ENCODE data around the gene THBS1. TPM values are rescaled to one million over a fixed set of nuclear protein-coding genes. Genes with fewer than 3 reads are reported as not detected.

THBS1 gene
- total and polyA plus RNA-seq, 8 donors, result 14.0 to 176 (median 56.4) TPM

- intact Hi-C loops (cut with DNase I), result no loop called here
- no peak for TF ChIP-seq CTCF (IDR thresholded peaks at IDR 0.05)
- peaks cover 0 to 16% (median 6%) of the 10 kb centered on the region in 3 donors for H3K36me3 ChIP-seq
- DNase-seq (no peak), ATAC-seq (no peak), FAIRE-seq (no peak)
- H3K27me3 ChIP-seq, result no peaks in the 10 kb centered on the region
- H3K4me3 ChIP-seq, result no peak overlapping the region
- no peaks in the 10 kb centered on the region for H3K4me1 ChIP-seq
- 85 to 92% methylated on average over 12 of the region's 12 CpGs for WGBS, 2 donors
- no peak overlapping the region for H3K27ac ChIP-seq
- H3K9me3 ChIP-seq, result no peaks in the 10 kb centered on the region
Observed at GRCh38 chr15:39598958-39599845, 18.3 kb downstream of the THBS1 start.

- Histone ChIP-seq H3K9me3 (no peaks in the 10 kb centered on the region), H3K36me3 (peaks cover 0 to 12% (median 6%) of the 10 kb centered on the region in 3 donors), H3K4me1 (no peaks in the 10 kb centered on the region), H3K27me3 (no peaks in the 10 kb centered on the region), H3K4me3 (no peak overlapping the region), H3K27ac (no peak overlapping the region)
- FAIRE-seq, result no peak
- no peak for DNase-seq
- 93 to 94% methylated on average over 2 of the region's 2 CpGs for WGBS, 2 donors
- intact Hi-C loops (cut with DNase I), result no loop called here
- no peak for ATAC-seq
- TF ChIP-seq CTCF (IDR thresholded peaks at IDR 0.05), result no peak
Observed at GRCh38 chr15:39599871-39600270, 19.0 kb downstream of the THBS1 start.

GRCh38 chr15:39602143-39602542, 21.3 kb downstream of the THBS1 start:
- H3K36me3 ChIP-seq, result no peaks in the 10 kb centered on the region
- 80 to 91% methylated on average over 5 of the region's 5 CpGs for WGBS, 2 donors
- ATAC-seq (no peak), DNase-seq (no peak), FAIRE-seq (no peak)
- no peak for TF ChIP-seq CTCF (IDR thresholded peaks at IDR 0.05)
- no peaks in the 10 kb centered on the region for H3K9me3 ChIP-seq
- H3K27me3 ChIP-seq, result no peaks in the 10 kb centered on the region
- intact Hi-C loops (cut with DNase I), result no loop called here
- H3K4me3 ChIP-seq, result no peak overlapping the region
- H3K27ac ChIP-seq, result no peak overlapping the region
- no peaks in the 10 kb centered on the region for H3K4me1 ChIP-seq

GRCh38 chr15:39605146-39605545, 24.3 kb downstream of the THBS1 start:
- Histone ChIP-seq H3K9me3 (no peaks in the 10 kb centered on the region), H3K36me3 (no peaks in the 10 kb centered on the region), H3K27me3 (no peaks in the 10 kb centered on the region), H3K4me1 (no peaks in the 10 kb centered on the region), H3K27ac (no peak overlapping the region), H3K4me3 (no peak overlapping the region)
- ATAC-seq (no peak), FAIRE-seq (no peak), DNase-seq (no peak)
- intact Hi-C loops (cut with DNase I), result no loop called here
- no peak for TF ChIP-seq CTCF (IDR thresholded peaks at IDR 0.05)
- 88 to 89% methylated on average over 1 of the region's 1 CpG for WGBS, 2 donors
